H1 (cell line): ENCODE measurements around the gene FXYD7. TPM values are rescaled to one million over a fixed set of nuclear protein-coding genes. Genes with fewer than 3 reads are reported as not detected.

ENCODE experiments used
- CTCF ChIA-PET: fragments of 300-600 bp; sonication (Branson Sonifier 250); formaldehyde crosslinking; loops from one replicate; lab custom pipeline; 2021; ENCODE audit not compliant: partially characterized antibody; lab: Charles Lee
- POLR2A ChIA-PET: fragments of 300-600 bp; sonication (Branson Sonifier 250); formaldehyde crosslinking; loops from one replicate; lab custom pipeline; 2021; ENCODE audit warnings: inconsistent platforms; ENCODE audit not compliant: partially characterized antibody; lab: Charles Lee
- DNase-seq, 2 experiments: peaks; one replicate each; pipeline versions ENCODE4 v3.0.0 to v3.0.0-alpha.2; 2010 to 2022; ENCODE audit warnings: low spot score in 2 of 2, low read depth in 1 of 2, mixed read lengths in 1 of 2
- FAIRE-seq: peaks from 2 replicates; lab custom pipeline; 2011; peaks lifted over from hg19 to GRCh38; lab: Jason Lieb, UNC
- H2AFZ ChIP-seq: 2 replicates; pipeline ENCODE4 v1.8.1; 2012; ENCODE audit warnings: low read length, inconsistent platforms
- H2AK5ac ChIP-seq: 2 replicates; pipeline ENCODE4 v1.6.1; 2013; ENCODE audit warnings: low read depth, low read length
- H2BK120ac ChIP-seq: replicated peaks from 2 replicates; pipeline ENCODE3; 2013; ENCODE audit warnings: low read depth, low read length, inconsistent platforms
- H2BK12ac ChIP-seq: 2 replicates; pipeline ENCODE4 v1.6.1; 2013; ENCODE audit warnings: low read depth, low read length
- H2BK15ac ChIP-seq: 2 replicates; pipeline ENCODE4 v1.6.1; 2013; ENCODE audit warnings: low read length
- H2BK20ac ChIP-seq: 2 replicates; pipeline ENCODE4 v1.6.1; 2013; ENCODE audit warnings: low read length
- H2BK5ac ChIP-seq: 2 replicates; pipeline ENCODE4 v1.6.1; 2013; ENCODE audit warnings: low read depth, low read length
- H3K14ac ChIP-seq: 2 replicates; pipeline ENCODE4 v1.6.1; 2013; ENCODE audit warnings: inconsistent platforms; ENCODE audit not compliant: insufficient read length
- H3K18ac ChIP-seq: 2 replicates; pipeline ENCODE4 v1.6.1; 2013; ENCODE audit warnings: low read length; ENCODE audit errors: extremely low read depth
- H3K23ac ChIP-seq: 2 replicates; pipeline ENCODE4 v1.6.1; 2013; ENCODE audit warnings: inconsistent platforms; ENCODE audit not compliant: insufficient read length
- H3K23me2 ChIP-seq: 2 replicates; pipeline ENCODE4 v1.6.1; 2013; ENCODE audit warnings: low read depth, low read length
- H3K27ac ChIP-seq: 2 replicates; pipeline ENCODE4 v1.6.1; 2011; ENCODE audit warnings: low read depth, low read length, inconsistent platforms
- H3K27me3 ChIP-seq, 4 experiments: replicated peaks in 1 of 4; 1 replicate in 1 of 4; 2 replicates in 3 of 4; pipeline versions ENCODE4 v1.6.1 to v1.8.1; 2011 to 2013; ENCODE audit warnings: low read length in 3 of 4, mild to moderate bottlenecking in 3 of 4, inconsistent platforms in 2 of 4, mixed read lengths in 2 of 4, moderate library complexity in 1 of 4; ENCODE audit not compliant: control insufficient read depth in 3 of 4, insufficient read depth in 3 of 4; ENCODE audit errors: extremely low read depth in 1 of 4
- H3K36me3 ChIP-seq, 4 experiments: 2 replicates each; pipeline versions ENCODE4 v1.6.1 to v1.8.1; 2011 to 2013; ENCODE audit warnings: mild to moderate bottlenecking in 4 of 4, low read length in 3 of 4, moderate library complexity in 2 of 4, control low read depth in 1 of 4, inconsistent platforms in 1 of 4; ENCODE audit not compliant: insufficient read depth in 4 of 4, control insufficient read depth in 2 of 4
- H3K4ac ChIP-seq: replicated peaks from 2 replicates; pipeline ENCODE3; 2013; ENCODE audit warnings: low read length, low read depth, mixed read lengths, inconsistent platforms; ENCODE audit not compliant: insufficient read length
- H3K4me1 ChIP-seq, 4 experiments: replicated peaks in 1 of 4; 1 replicate in 1 of 4; 2 replicates in 3 of 4; pipeline versions ENCODE4 v1.6.1 to v1.8.1; 2011 to 2013; ENCODE audit warnings: low read length in 3 of 4, inconsistent platforms in 2 of 4, mixed read lengths in 1 of 4; ENCODE audit not compliant: insufficient read depth in 4 of 4, control insufficient read depth in 3 of 4
- H3K4me2 ChIP-seq, 2 experiments: 2 replicates each; pipeline versions ENCODE4 v1.6.1 to v1.8.1; 2011 to 2013; ENCODE audit warnings: low read depth in 2 of 2, low read length in 2 of 2, control low read depth in 1 of 2, inconsistent platforms in 1 of 2, mild to moderate bottlenecking in 1 of 2; ENCODE audit not compliant: insufficient read depth in 1 of 2
- H3K4me3 ChIP-seq, 4 experiments: fragments of 200-600, 300-600 bp in 1 of 4; sonication (generic), shearing (Covaris generic), sonication (Bioruptor Twin) in 1 of 4; 2 replicates each; pipeline versions ENCODE4 v1.5.1 to v1.8.1; 2011 to 2016; ENCODE audit warnings: low read length in 4 of 4, low read depth in 3 of 4, control low read depth in 2 of 4, inconsistent platforms in 2 of 4, mild to moderate bottlenecking in 2 of 4, mixed read lengths in 1 of 4, moderate library complexity in 1 of 4; ENCODE audit not compliant: insufficient read depth in 2 of 4; ENCODE audit errors: extremely low read depth in 1 of 4
- H3K56ac ChIP-seq: replicated peaks from 2 replicates; pipeline ENCODE3; 2013; ENCODE audit warnings: low read depth, mild to moderate bottlenecking, mixed read lengths, low read length, inconsistent platforms; ENCODE audit not compliant: insufficient read length
- H3K79me1 ChIP-seq: 2 replicates; pipeline ENCODE4 v1.6.1; 2013; ENCODE audit warnings: low read depth, low read length, control low read depth
- H3K79me2 ChIP-seq, 2 experiments: 2 replicates each; pipeline versions ENCODE4 v1.6.1 to v1.8.1; 2012 to 2013; ENCODE audit warnings: low read length in 2 of 2, mild to moderate bottlenecking in 2 of 2, inconsistent platforms in 1 of 2; ENCODE audit not compliant: insufficient read depth in 2 of 2, control insufficient read depth in 1 of 2
- H3K9ac ChIP-seq, 4 experiments: replicated peaks in 1 of 4; 1 replicate in 1 of 4; 2 replicates in 3 of 4; pipeline versions ENCODE4 v1.6.1 to v1.8.1; 2011 to 2013; ENCODE audit warnings: low read depth in 3 of 4, low read length in 3 of 4, control low read depth in 2 of 4, mild to moderate bottlenecking in 2 of 4, moderate library complexity in 2 of 4, inconsistent platforms in 1 of 4; ENCODE audit errors: extremely low read depth in 1 of 4
- H3K9me3 ChIP-seq, 2 experiments: 2 replicates each; pipeline versions ENCODE4 v1.6.1 to v1.8.1; 2012 to 2013; ENCODE audit warnings: mild to moderate bottlenecking in 2 of 2, moderate library complexity in 2 of 2, control low read depth in 1 of 2, inconsistent platforms in 1 of 2, low read depth in 1 of 2, low read length in 1 of 2, mixed read lengths in 1 of 2; ENCODE audit not compliant: insufficient read depth in 2 of 2
- H4K20me1 ChIP-seq, 2 experiments: replicated peaks in 1 of 2; 2 replicates each; pipeline versions ENCODE3 to v1.8.1; 2011 to 2013; ENCODE audit warnings: inconsistent platforms in 2 of 2, low read length in 2 of 2, mild to moderate bottlenecking in 1 of 2; ENCODE audit not compliant: insufficient read depth in 2 of 2, control insufficient read depth in 1 of 2
- H4K5ac ChIP-seq: 2 replicates; pipeline ENCODE4 v1.6.1; 2013; ENCODE audit warnings: low read length, low read depth, mixed read lengths, inconsistent platforms; ENCODE audit not compliant: insufficient read length
- H4K8ac ChIP-seq: 2 replicates; pipeline ENCODE4 v1.8.0; 2013; ENCODE audit warnings: mild to moderate bottlenecking, moderate library complexity, low read length, inconsistent platforms; ENCODE audit not compliant: insufficient read depth; ENCODE audit errors: extremely low read depth
- H4K91ac ChIP-seq: replicated peaks from 2 replicates; pipeline ENCODE3; 2013; ENCODE audit warnings: low read length, mixed read lengths, inconsistent platforms; ENCODE audit not compliant: insufficient read length
- CEBPB ChIP-seq: IDR thresholded peaks from 2 replicates; pipeline ENCODE4 v1.6.1; 2012; ENCODE audit warnings: low read depth, low read length
- HDAC6 ChIP-seq: IDR thresholded peaks from one replicate; pipeline ENCODE4 v1.7.1; 2012; ENCODE audit warnings: low read depth, mild to moderate bottlenecking, inconsistent platforms, low read length, moderate library complexity
- WGBS, 2 experiments: shearing (Covaris generic) in 1 of 2; methylation state at CpG; one replicate each; pipeline versions ENCODE4 v1.1.6 to v1.1.7; 2013 to 2015; ENCODE audit warnings: low lambda C conversion rate in 2 of 2, mixed read lengths in 2 of 2, inconsistent platforms in 1 of 2, low coverage in 1 of 2, missing lambda C conversion rate in 1 of 2; ENCODE audit not compliant: insufficient replicate concordance in 2 of 2, insufficient coverage in 1 of 2, insufficient read length in 1 of 2; ENCODE audit errors: extremely low coverage in 1 of 2, missing lambda C conversion rate in 1 of 2; 5-methylcytosine and 5-hydroxymethylcytosine counted together
- polyA plus RNA-seq, 7 experiments: library from polyadenylated mRNA; depleted of rRNA in 3 of 7; stranded (reverse) in 5 of 7; unstranded in 2 of 7; fragments of >200 nt in 5 of 7; fragments of 200-250 nt in 2 of 7; gene quantifications; 1 replicate in 5 of 7; 2 replicates in 1 of 7; 4 replicates in 1 of 7; pipeline versions ENCODE4 v1.2.1 to v1.2.3, GENCODE V29; 2011 to 2013; ENCODE audit warnings: missing spikeins in 2 of 7, mixed read lengths in 2 of 7
- total RNA-seq: library from RNA; stranded (reverse); fragmentation: NEBNext Ultra II Directional; extraction: Animal tissue kit (Norgen Biotek cat#: 25700); gene quantifications from 2 replicates; pipeline ENCODE4 v1.2.1, GENCODE V29; 2021
- TF ChIP-seq, protein P1 (sequence below): IDR thresholded peaks from 2 replicates; pipeline ENCODE4 v1.6.1; 2012; ENCODE audit warnings: low read length, inconsistent platforms

FXYD7 gene
- total and polyA plus RNA-seq, 2 of the 8 experiments (the other 6 are each of a cell fraction or from before 2014, with no cell fraction given), result 12.1 to 14.3 TPM

DNA sequence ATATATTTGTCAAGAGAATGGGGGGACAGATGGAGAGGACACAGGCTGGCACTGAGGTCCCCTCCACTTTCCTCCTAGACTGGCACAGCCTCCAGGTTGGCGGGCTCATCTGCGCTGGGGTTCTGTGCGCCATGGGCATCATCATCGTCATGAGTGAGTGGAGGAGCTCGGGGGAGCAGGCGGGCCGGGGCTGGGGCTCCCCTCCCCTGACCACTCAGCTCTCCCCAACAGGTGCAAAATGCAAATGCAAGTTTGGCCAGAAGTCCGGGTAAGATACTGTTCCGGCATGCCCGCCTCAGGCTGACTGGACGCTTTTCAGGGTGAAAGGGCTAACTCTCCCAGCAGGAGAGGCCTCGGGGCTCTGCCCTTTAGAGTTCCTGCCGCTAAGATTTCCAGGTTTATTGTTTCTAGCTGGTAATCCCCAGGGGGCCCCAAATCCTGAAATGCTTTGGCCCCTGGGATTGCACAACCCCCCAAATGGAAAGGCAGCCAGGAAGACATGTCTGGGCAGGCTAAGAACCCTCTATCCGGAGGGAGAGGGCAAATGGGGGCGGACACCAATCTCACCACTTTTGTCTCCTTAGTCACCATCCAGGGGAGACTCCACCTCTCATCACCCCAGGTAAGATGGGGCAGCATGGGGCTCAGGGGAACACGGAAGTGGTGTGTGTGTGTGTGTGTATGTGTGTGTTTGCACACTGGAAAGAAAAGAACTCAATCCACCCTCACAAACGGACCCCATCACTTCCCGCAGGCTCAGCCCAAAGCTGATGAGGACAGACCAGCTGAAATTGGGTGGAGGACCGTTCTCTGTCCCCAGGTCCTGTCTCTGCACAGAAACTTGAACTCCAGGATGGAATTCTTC, 20.1 kb upstream of the FXYD7 start:
- no peak overlapping the region; the same call in 1 of the 2 replicates for H2AK5ac ChIP-seq
- H3K23ac ChIP-seq, result no peak overlapping the region
- peak overlapping the region; percentile 92 for H2BK20ac ChIP-seq
- H3K23me2 ChIP-seq, result no peaks in the 10 kb centered on the region
- H3K27ac ChIP-seq, result no peak overlapping the region
- no peak overlapping the region for H3K56ac ChIP-seq
- no peaks in the 10 kb centered on the region; a peak in 1 of 7 replicates for H3K27me3 ChIP-seq
- TF ChIP-seq, protein P1, sequence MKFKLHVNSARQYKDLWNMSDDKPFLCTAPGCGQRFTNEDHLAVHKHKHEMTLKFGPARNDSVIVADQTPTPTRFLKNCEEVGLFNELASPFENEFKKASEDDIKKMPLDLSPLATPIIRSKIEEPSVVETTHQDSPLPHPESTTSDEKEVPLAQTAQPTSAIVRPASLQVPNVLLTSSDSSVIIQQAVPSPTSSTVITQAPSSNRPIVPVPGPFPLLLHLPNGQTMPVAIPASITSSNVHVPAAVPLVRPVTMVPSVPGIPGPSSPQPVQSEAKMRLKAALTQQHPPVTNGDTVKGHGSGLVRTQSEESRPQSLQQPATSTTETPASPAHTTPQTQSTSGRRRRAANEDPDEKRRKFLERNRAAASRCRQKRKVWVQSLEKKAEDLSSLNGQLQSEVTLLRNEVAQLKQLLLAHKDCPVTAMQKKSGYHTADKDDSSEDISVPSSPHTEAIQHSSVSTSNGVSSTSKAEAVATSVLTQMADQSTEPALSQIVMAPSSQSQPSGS, result no peak
- TF ChIP-seq CEBPB (peak; percentile 84), HDAC6 (no peak)
- H3K18ac ChIP-seq, result peak overlapping the region; percentile 80
- no peaks in the 10 kb centered on the region for H3K79me1 ChIP-seq
- H4K8ac ChIP-seq, result no peak overlapping the region; the same call in 1 of the 2 replicates
- no peaks in the 10 kb centered on the region for H4K20me1 ChIP-seq
- no peak overlapping the region for H3K9ac ChIP-seq
- H3K4me1 ChIP-seq, result peaks cover 3 to 19% (median 12%) of the 10 kb centered on the region in 4 experiments; a peak in 6 of 7 replicates
- no peak overlapping the region for H3K4me3 ChIP-seq
- H4K5ac ChIP-seq, result peak overlapping the region; percentile 13
- H3K9me3 ChIP-seq, result no peaks in the 10 kb centered on the region
- H3K14ac ChIP-seq, result no peak overlapping the region
- no peak overlapping the region; the same call in 1 of the 2 replicates for H2BK15ac ChIP-seq
- no peak for FAIRE-seq
- peak overlapping the region; percentile 64; the same call in 1 of the 2 replicates for H2BK5ac ChIP-seq
- H4K91ac ChIP-seq, result peak overlapping the region; percentile 94
- H3K4ac ChIP-seq, result peak overlapping the region; percentile 5
- CTCF ChIA-PET, result interaction anchor here (1.2 to 4.6 kb wide), 3 partner anchors 8 to 32 kb away, joined by 3 to 41 read pairs (median 11); partner anchors contain the start of genes FXYD3 and LGI4
- DNase-seq, result no peak
- H3K36me3 ChIP-seq, result no peaks in the 10 kb centered on the region
- peak overlapping the region in 1 of 2 experiments; percentile 1; a peak in 1 of 4 replicates for H3K4me2 ChIP-seq
- no peak overlapping the region; the same call in 1 of the 2 replicates for H2BK12ac ChIP-seq
- no peaks in the 10 kb centered on the region for H3K79me2 ChIP-seq
- H2AFZ ChIP-seq, result no peak overlapping the region
- peak overlapping the region; percentile 82 for H2BK120ac ChIP-seq
- WGBS, 2 experiments, result 85% methylated on average over 16 of the region's 19 CpGs; no CpG with 5 or more reads in 1 of the 2 experiments
- POLR2A ChIA-PET, result interaction anchor here (0.9 to 1.7 kb wide), 6 partner anchors 12 to 147 kb away, joined by 3 to 4 read pairs (median 4); partner anchors contain the start of gene LGI4
